WTC11 (cell line): ENCODE results near the gene ZNF74.

Experiments
- HMGA2 ChIP-seq: fragments of 250-450 bp; sonication (Bioruptor Pico); IDR thresholded peaks from 2 replicates; pipeline ENCODE4 v1.4.0; 2021; ENCODE audit warnings: mild to moderate bottlenecking, moderate library complexity
- JUN ChIP-seq: sonication (generic); formaldehyde crosslinking; IDR thresholded peaks from 2 replicates; pipeline ENCODE4 v1.8.0; 2023; ENCODE audit warnings: mild to moderate bottlenecking, missing genetic modification reagents
- PRRX2 ChIP-seq: fragments of 250-450 bp; sonication (Bioruptor Pico); IDR thresholded peaks from 2 replicates; pipeline ENCODE4 v1.8.0; 2021; ENCODE audit warnings: mild to moderate bottlenecking
- TCF7 ChIP-seq: sonication (generic); formaldehyde crosslinking; IDR thresholded peaks from 2 replicates; pipeline ENCODE4 v1.8.0; 2022; ENCODE audit warnings: mild to moderate bottlenecking, low read depth, missing genetic modification reagents, moderate library complexity
- ZNF671 ChIP-seq: fragments of 250-450 bp; sonication (Bioruptor Pico); IDR thresholded peaks from 2 replicates; pipeline ENCODE4 v1.8.0; 2021; ENCODE audit warnings: mild to moderate bottlenecking
- TF ChIP-seq, protein P1 (sequence below): sonication (generic); formaldehyde crosslinking; IDR thresholded peaks from 2 replicates; pipeline ENCODE4 v1.8.0; 2022; ENCODE audit warnings: missing genetic modification reagents
- TF ChIP-seq, protein P2 (sequence below): fragments of 200-600 bp; IDR thresholded peaks from 2 replicates; pipeline ENCODE4 v1.8.0; 2022; ENCODE audit warnings: antibody characterized with exemption
- TF ChIP-seq, protein P3 (sequence below): sonication (generic); formaldehyde crosslinking; IDR thresholded peaks from 2 replicates; pipeline ENCODE4 v1.8.1; 2023; ENCODE audit warnings: mild to moderate bottlenecking, missing genetic modification reagents, moderate library complexity
- TF ChIP-seq, protein P4 (sequence below): sonication (generic); formaldehyde crosslinking; IDR thresholded peaks from 2 replicates; pipeline ENCODE4 v1.8.1; 2022; ENCODE audit warnings: low read depth, missing genetic modification reagents, borderline replicate concordance
- TF ChIP-seq, protein P5 (sequence below): sonication (generic); formaldehyde crosslinking; IDR thresholded peaks from 2 replicates; pipeline ENCODE4 v1.8.1; 2022; ENCODE audit warnings: mild to moderate bottlenecking, moderate library complexity, missing genetic modification reagents

DNA sequence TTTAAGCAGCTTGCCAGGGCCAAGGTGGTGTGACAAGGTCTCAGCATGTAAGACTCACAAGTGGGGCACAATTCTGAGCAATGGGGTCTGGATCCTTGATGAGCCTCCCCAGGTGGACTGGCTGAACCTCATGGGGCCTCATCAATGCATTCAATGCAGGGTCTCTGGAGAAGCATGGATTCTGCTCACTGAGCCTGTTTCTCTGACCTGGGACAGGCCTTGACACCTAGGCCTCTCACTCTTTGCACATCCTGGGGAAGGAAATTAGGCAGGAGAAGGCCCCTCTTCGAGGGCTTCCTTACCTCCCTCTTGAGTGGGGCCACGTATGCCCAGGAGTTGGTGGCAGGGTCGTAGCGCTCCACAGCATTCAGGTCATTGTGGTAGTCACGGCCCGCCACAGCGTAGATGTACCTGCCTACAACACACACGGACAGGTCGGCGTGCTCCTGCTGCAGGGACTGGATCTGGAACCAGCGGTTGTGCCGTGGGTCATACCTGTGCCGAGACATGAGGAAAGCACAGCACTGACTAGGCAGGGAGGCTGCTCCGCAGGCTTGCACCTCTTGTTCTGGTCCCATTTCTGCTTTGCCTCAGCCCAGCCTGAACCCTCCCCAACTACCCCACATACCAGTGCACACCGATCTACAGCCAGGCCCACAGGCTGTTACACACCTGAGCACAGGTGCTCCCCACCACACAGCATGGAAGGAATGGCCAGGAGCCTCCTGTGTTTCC lies 63.7 kb downstream of the ZNF74 start:
- TF ChIP-seq, protein P1, sequence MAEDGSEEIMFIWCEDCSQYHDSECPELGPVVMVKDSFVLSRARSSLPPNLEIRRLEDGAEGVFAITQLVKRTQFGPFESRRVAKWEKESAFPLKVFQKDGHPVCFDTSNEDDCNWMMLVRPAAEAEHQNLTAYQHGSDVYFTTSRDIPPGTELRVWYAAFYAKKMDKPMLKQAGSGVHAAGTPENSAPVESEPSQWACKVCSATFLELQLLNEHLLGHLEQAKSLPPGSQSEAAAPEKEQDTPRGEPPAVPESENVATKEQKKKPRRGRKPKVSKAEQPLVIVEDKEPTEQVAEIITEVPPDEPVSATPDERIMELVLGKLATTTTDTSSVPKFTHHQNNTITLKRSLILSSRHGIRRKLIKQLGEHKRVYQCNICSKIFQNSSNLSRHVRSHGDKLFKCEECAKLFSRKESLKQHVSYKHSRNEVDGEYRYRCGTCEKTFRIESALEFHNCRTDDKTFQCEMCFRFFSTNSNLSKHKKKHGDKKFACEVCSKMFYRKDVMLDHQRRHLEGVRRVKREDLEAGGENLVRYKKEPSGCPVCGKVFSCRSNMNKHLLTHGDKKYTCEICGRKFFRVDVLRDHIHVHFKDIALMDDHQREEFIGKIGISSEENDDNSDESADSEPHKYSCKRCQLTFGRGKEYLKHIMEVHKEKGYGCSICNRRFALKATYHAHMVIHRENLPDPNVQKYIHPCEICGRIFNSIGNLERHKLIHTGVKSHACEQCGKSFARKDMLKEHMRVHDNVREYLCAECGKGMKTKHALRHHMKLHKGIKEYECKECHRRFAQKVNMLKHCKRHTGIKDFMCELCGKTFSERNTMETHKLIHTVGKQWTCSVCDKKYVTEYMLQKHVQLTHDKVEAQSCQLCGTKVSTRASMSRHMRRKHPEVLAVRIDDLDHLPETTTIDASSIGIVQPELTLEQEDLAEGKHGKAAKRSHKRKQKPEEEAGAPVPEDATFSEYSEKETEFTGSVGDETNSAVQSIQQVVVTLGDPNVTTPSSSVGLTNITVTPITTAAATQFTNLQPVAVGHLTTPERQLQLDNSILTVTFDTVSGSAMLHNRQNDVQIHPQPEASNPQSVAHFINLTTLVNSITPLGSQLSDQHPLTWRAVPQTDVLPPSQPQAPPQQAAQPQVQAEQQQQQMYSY, result no peak
- TF ChIP-seq PRRX2, result no peak
- TF ChIP-seq HMGA2 (CRISPR knock-in tag), result no peak
- TF ChIP-seq, protein P2, sequence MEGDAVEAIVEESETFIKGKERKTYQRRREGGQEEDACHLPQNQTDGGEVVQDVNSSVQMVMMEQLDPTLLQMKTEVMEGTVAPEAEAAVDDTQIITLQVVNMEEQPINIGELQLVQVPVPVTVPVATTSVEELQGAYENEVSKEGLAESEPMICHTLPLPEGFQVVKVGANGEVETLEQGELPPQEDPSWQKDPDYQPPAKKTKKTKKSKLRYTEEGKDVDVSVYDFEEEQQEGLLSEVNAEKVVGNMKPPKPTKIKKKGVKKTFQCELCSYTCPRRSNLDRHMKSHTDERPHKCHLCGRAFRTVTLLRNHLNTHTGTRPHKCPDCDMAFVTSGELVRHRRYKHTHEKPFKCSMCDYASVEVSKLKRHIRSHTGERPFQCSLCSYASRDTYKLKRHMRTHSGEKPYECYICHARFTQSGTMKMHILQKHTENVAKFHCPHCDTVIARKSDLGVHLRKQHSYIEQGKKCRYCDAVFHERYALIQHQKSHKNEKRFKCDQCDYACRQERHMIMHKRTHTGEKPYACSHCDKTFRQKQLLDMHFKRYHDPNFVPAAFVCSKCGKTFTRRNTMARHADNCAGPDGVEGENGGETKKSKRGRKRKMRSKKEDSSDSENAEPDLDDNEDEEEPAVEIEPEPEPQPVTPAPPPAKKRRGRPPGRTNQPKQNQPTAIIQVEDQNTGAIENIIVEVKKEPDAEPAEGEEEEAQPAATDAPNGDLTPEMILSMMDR, result no peak
- no peak for TF ChIP-seq TCF7
- TF ChIP-seq ZNF671 (CRISPR knock-in tag), result no peak
- no peak for TF ChIP-seq JUN (CRISPR knock-in tag)
- TF ChIP-seq, protein P3, sequence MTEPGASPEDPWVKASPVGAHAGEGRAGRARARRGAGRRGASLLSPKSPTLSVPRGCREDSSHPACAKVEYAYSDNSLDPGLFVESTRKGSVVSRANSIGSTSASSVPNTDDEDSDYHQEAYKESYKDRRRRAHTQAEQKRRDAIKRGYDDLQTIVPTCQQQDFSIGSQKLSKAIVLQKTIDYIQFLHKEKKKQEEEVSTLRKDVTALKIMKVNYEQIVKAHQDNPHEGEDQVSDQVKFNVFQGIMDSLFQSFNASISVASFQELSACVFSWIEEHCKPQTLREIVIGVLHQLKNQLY, result no peak
- TF ChIP-seq, protein P4, sequence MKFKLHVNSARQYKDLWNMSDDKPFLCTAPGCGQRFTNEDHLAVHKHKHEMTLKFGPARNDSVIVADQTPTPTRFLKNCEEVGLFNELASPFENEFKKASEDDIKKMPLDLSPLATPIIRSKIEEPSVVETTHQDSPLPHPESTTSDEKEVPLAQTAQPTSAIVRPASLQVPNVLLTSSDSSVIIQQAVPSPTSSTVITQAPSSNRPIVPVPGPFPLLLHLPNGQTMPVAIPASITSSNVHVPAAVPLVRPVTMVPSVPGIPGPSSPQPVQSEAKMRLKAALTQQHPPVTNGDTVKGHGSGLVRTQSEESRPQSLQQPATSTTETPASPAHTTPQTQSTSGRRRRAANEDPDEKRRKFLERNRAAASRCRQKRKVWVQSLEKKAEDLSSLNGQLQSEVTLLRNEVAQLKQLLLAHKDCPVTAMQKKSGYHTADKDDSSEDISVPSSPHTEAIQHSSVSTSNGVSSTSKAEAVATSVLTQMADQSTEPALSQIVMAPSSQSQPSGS (CRISPR knock-in tag), result no peak
- TF ChIP-seq, protein P5, sequence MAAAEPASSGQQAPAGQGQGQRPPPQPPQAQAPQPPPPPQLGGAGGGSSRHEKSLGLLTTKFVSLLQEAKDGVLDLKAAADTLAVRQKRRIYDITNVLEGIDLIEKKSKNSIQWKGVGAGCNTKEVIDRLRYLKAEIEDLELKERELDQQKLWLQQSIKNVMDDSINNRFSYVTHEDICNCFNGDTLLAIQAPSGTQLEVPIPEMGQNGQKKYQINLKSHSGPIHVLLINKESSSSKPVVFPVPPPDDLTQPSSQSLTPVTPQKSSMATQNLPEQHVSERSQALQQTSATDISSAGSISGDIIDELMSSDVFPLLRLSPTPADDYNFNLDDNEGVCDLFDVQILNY (CRISPR knock-in tag), result no peak
